OCI-LY7 (cell line): ENCODE data around the gene CST11. TPM values are rescaled to one million over a fixed set of nuclear protein-coding genes. Genes with fewer than 3 reads are reported as not detected.

Experiments
- BruUV-seq: library from RNA; stranded (reverse); fragments of 400-500 nt; replicated peaks from 2 replicates; lab custom pipeline; 2021; lab: Mats Ljungman, UMichigan
- CTCF ChIA-PET: fragments of 300-600 bp; sonication (Branson Sonifier 250); formaldehyde crosslinking; loops from one replicate; lab custom pipeline; 2022; ENCODE audit warnings: antibody characterized with exemption; ENCODE audit not compliant: unreplicated experiment; lab: Charles Lee
- POLR2A ChIA-PET: fragments of 300-600 bp; sonication (Branson Sonifier 250); formaldehyde crosslinking; loops from one replicate; lab custom pipeline; 2022; ENCODE audit warnings: antibody characterized with exemption; lab: Charles Lee
- DNase-seq: peaks from one replicate; pipeline ENCODE4 v3.0.0-alpha.2; 2015; ENCODE audit warnings: low spot score
- H2AFZ ChIP-seq: fragments of 200-600 bp; sonication (generic), shearing (Covaris generic); 2 replicates; pipeline ENCODE4 v1.6.1; 2014; ENCODE audit warnings: mild to moderate bottlenecking, antibody characterized with exemption, low read length, moderate library complexity
- H3K27ac ChIP-seq: fragments of 200-600 bp; sonication (generic); 2 replicates; pipeline ENCODE4 v1.5.1; 2014; ENCODE audit warnings: mixed run types, low read depth, mild to moderate bottlenecking, moderate library complexity, low read length, inconsistent platforms; ENCODE audit not compliant: poor library complexity, severe bottlenecking
- H3K36me3 ChIP-seq: fragments of 200-600 bp; sonication (generic); 2 replicates; pipeline ENCODE4 v1.6.1; 2014; ENCODE audit warnings: mild to moderate bottlenecking, antibody characterized with exemption, low read length, moderate library complexity, mixed read lengths; ENCODE audit not compliant: insufficient read depth
- H3K4me1 ChIP-seq: fragments of 200-600 bp; sonication (generic); 2 replicates; pipeline ENCODE4 v1.5.1; 2014; ENCODE audit warnings: mild to moderate bottlenecking, low read length; ENCODE audit not compliant: insufficient read depth, poor library complexity, severe bottlenecking
- H3K4me2 ChIP-seq: fragments of 200-600 bp; sonication (generic); 2 replicates; pipeline ENCODE4 v1.6.1; 2014; ENCODE audit warnings: mild to moderate bottlenecking, low read length
- H3K4me3 ChIP-seq: fragments of 200-600 bp; sonication (generic); 2 replicates; pipeline ENCODE4 v1.5.1; 2014; ENCODE audit warnings: mild to moderate bottlenecking, low read depth, low read length; ENCODE audit not compliant: poor library complexity, severe bottlenecking
- H3K79me2 ChIP-seq: fragments of 200-600 bp; sonication (generic); 2 replicates; pipeline ENCODE4 v1.6.1; 2016; ENCODE audit warnings: low read depth, mild to moderate bottlenecking, low read length, moderate library complexity, mixed read lengths; ENCODE audit not compliant: insufficient read depth
- H3K9me2 ChIP-seq: fragments of 200-600 bp; sonication (generic); 2 replicates; pipeline ENCODE4 v1.6.1; 2016; ENCODE audit warnings: mild to moderate bottlenecking, low read length, mixed read lengths; ENCODE audit not compliant: insufficient read depth
- H3K9me3 ChIP-seq: fragments of 200-600 bp; sonication (generic); 2 replicates; pipeline ENCODE4 v1.6.1; 2014; ENCODE audit warnings: mild to moderate bottlenecking, mixed run types, low read length, mixed read lengths
- H4K20me1 ChIP-seq: fragments of 200-600 bp; sonication (generic); 2 replicates; pipeline ENCODE4 v1.6.1; 2014; ENCODE audit warnings: mild to moderate bottlenecking, antibody characterized with exemption, low read length, moderate library complexity, mixed read lengths; ENCODE audit not compliant: insufficient read depth
- EZH2phosphoT487 ChIP-seq: fragments of 200-600 bp; sonication (generic); IDR thresholded peaks from 2 replicates; pipeline ENCODE4 v1.6.1; 2018; ENCODE audit warnings: low read depth, borderline replicate concordance, mild to moderate bottlenecking, mixed run types, antibody characterized with exemption, low read length, moderate library complexity, mixed read lengths
- intact Hi-C: fragments of 100-400 bp; cut with micrococcal nuclease; formaldehyde crosslinking; loops from one replicate; pipeline ENCODE4 v1.10.0; 2022; ENCODE audit not compliant: unreplicated experiment
- total RNA-seq, 2 experiments: library from RNA; depleted of rRNA in 1 of 2; stranded (reverse); fragments of >200 nt in 1 of 2; shearing (Covaris generic) in 1 of 2; gene quantifications; 2 replicates each; pipeline ENCODE4 v1.2.3, GENCODE V29; 2014 to 2022
- TF ChIP-seq, protein P1 (sequence below): fragments of 200-600 bp; sonication (generic); conservative IDR thresholded peaks from 2 replicates; pipeline ENCODE4 v1.5.1; 2014; ENCODE audit warnings: mild to moderate bottlenecking, antibody characterized with exemption, low read length, moderate library complexity, mixed read lengths

Gene CST11
- total RNA-seq, 2 experiments from 2014 or later: not detected

DNA sequence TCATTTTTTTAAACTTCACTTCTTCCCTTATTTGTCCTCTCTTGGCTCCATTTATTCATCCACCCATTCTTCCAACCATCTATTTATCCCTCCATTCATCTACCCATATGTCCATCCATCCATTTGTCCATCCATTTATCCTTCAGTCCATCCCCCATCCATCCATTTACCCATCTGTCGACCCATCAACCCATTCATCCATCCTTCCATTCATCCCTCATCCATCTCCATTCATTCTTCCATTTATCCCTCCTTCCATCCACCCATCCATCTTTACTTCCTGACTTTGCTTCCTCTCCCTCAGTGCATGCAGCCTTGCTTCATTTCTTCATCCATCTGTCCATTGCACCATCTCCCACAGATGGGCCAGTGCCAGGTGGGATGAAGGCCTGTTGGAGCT lies 1.8 kb downstream of the CST11 start:
- CTCF ChIA-PET: no interaction called here
- intact Hi-C loops: no loop called here
- H3K9me2 ChIP-seq: no peaks in the 10 kb centered on the region
- H3K27ac ChIP-seq: no peak overlapping the region
- no peaks in the 10 kb centered on the region for H3K9me3 ChIP-seq
- no peaks in the 10 kb centered on the region for H3K36me3 ChIP-seq
- no peak overlapping the region for H3K4me2 ChIP-seq
- POLR2A ChIA-PET: no interaction called here
- H3K79me2 ChIP-seq: no peaks in the 10 kb centered on the region
- no TSS peak for BruUV-seq
- no peak overlapping the region for H2AFZ ChIP-seq
- peaks cover under 1% of the 10 kb centered on the region for H3K4me1 ChIP-seq
- DNase-seq: no peak
- no peaks in the 10 kb centered on the region for H4K20me1 ChIP-seq
- H3K4me3 ChIP-seq: no peak overlapping the region
- TF ChIP-seq, protein P1, sequence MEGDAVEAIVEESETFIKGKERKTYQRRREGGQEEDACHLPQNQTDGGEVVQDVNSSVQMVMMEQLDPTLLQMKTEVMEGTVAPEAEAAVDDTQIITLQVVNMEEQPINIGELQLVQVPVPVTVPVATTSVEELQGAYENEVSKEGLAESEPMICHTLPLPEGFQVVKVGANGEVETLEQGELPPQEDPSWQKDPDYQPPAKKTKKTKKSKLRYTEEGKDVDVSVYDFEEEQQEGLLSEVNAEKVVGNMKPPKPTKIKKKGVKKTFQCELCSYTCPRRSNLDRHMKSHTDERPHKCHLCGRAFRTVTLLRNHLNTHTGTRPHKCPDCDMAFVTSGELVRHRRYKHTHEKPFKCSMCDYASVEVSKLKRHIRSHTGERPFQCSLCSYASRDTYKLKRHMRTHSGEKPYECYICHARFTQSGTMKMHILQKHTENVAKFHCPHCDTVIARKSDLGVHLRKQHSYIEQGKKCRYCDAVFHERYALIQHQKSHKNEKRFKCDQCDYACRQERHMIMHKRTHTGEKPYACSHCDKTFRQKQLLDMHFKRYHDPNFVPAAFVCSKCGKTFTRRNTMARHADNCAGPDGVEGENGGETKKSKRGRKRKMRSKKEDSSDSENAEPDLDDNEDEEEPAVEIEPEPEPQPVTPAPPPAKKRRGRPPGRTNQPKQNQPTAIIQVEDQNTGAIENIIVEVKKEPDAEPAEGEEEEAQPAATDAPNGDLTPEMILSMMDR: no peak
- no peak for TF ChIP-seq EZH2phosphoT487

GRCh38 chr20:23449421-23449820 lies 3.3 kb downstream of the CST11 start:
- no peak for DNase-seq
- Histone ChIP-seq H3K27ac (no peak overlapping the region), H3K79me2 (no peaks in the 10 kb centered on the region), H3K4me3 (no peak overlapping the region), H2AFZ (no peak overlapping the region), H3K9me2 (no peaks in the 10 kb centered on the region), H3K4me2 (no peak overlapping the region), H3K9me3 (no peaks in the 10 kb centered on the region), H3K36me3 (no peaks in the 10 kb centered on the region), H3K4me1 (no peaks in the 10 kb centered on the region), H4K20me1 (no peaks in the 10 kb centered on the region)
- BruUV-seq: no TSS peak
- ChIA-PET CTCF (no interaction called here), POLR2A (no interaction called here)
- TF ChIP-seq, protein P1: no peak
- no peak for TF ChIP-seq EZH2phosphoT487
- intact Hi-C loops: no loop called here

GRCh38 chr20:23448167-23448566 lies 4.5 kb downstream of the CST11 start:
- Histone ChIP-seq H3K9me3 (no peaks in the 10 kb centered on the region), H3K79me2 (no peaks in the 10 kb centered on the region), H3K36me3 (no peaks in the 10 kb centered on the region), H2AFZ (no peak overlapping the region), H3K27ac (no peak overlapping the region), H3K9me2 (no peaks in the 10 kb centered on the region), H3K4me1 (no peaks in the 10 kb centered on the region), H4K20me1 (no peaks in the 10 kb centered on the region), H3K4me2 (no peak overlapping the region), H3K4me3 (no peak overlapping the region)
- no TSS peak for BruUV-seq
- ChIA-PET CTCF (interaction anchor here (0.6 kb wide), 1 partner anchor 348 kb away, joined by 3 read pairs; no protein-coding TSS in a partner anchor), POLR2A (no interaction called here)
- DNase-seq: no peak
- intact Hi-C loops: no loop called here
- TF ChIP-seq, protein P1: no peak
- no peak for TF ChIP-seq EZH2phosphoT487
